Stimulated activated CD4-positive, alpha-beta T cell treated with anti-CD3 and anti-CD28 coated beads, Interleukin-12 subunit alpha, Interleukin-12 subunit beta, amount 100 ng/mL, for 48 hours (primary cell): ENCODE results near the gene MAPK8IP3.

ENCODE experiments used
- DNase-seq, 3 donors: peaks; one replicate each; pipeline ENCODE4 v3.0.0-alpha.2; 2020; ENCODE audit warnings: low read depth in 2 of 3, low spot score in 1 of 3

The MAPK8IP3 gene

DNA sequence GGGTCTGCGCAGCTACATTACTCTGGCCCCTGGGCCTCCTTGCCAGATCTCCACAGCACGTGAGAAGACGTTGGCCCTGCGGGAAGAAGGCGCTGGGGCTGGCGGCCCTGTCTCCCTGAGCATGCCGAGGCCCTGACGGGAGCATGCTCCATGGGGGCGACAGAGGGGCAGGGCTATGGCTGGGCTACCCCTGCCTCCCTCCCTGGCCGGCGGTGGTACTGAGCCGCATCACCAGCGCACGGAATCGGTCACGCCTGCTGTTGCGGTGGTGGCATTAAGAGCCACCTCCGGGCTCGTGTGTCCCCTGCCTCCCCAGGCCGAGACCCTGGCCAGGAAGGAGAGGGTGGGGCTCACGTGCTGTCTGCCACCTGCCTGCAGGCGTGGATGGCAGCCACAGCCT lies 28.1 kb downstream of the MAPK8IP3 start:
- no peak for DNase-seq

DNA sequence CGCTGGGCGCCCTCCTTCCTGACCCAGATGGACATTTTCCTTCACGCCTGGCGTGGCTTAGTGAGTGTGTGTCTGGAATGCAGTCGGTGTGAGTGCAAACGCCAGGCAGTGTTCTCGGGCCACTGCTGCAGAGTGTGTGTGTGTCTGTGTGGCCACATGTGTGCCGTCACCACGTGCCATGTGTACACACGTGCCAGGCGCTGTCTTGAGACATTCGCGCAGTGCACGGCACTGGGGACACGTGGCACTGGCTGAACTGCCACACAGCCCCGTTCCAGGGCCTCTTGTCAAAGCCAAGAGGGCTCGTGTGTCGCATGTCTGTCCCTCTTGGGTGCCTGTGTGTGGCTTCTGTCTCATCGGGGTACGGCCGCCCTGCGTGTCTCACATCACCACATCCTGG lies 28.8 kb downstream of the MAPK8IP3 start:
- DNase-seq = no peak

DNA sequence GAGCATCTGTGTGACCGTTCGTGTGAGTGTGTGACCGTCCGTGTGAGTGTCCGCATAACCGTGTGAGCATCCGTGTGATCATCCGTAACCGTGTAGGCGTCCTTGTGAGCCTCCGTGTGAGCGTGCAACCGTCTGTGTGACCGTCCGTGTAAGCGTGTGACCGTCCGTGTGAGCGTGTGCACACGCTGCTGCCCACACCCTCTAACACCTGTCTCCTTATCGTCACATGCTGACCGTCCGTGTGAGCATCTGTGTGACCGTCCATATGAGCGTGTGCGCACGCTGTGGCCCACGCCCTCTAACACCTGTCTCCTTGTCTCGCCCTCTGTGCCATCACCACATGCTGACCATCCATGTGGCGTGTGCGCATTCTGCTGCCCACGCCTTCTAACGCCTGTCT lies 34.2 kb downstream of the MAPK8IP3 start:
- DNase-seq = no peak

DNA sequence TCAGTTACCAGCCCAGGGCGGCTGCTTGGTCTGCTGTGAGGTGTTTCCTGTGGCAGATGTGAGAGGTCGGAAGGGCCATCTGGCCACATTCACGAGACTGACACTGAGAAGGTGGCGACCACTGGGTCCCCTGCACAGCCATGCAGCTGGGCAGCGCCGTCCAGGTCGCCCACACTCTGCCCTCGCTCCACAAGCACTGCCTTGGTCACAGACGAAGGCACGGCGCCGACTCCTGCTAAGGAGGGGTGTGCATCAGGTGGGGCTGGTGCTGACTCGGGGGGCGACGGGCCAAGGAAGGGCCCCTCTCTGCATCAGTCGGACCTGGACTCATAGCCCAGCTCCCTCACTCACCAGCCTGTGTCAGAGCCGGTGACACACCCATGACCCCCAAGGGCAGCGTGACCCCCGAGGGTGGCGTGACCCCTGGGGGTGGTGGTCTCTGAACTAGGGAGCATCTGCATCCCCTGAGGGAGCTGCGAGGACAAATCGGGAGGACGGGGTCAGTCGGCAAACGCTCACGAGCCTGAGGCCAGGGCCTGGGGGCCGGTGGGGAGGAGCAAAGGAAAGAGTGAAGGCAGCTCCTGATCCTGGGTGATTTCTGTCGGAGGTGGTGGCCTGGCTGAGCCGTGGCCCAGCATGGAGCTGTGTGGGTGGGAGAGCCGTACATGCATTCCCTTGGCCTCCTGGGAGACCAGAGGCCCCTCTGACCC lies 34.9 kb downstream of the MAPK8IP3 start:
- no peak for DNase-seq

DNA sequence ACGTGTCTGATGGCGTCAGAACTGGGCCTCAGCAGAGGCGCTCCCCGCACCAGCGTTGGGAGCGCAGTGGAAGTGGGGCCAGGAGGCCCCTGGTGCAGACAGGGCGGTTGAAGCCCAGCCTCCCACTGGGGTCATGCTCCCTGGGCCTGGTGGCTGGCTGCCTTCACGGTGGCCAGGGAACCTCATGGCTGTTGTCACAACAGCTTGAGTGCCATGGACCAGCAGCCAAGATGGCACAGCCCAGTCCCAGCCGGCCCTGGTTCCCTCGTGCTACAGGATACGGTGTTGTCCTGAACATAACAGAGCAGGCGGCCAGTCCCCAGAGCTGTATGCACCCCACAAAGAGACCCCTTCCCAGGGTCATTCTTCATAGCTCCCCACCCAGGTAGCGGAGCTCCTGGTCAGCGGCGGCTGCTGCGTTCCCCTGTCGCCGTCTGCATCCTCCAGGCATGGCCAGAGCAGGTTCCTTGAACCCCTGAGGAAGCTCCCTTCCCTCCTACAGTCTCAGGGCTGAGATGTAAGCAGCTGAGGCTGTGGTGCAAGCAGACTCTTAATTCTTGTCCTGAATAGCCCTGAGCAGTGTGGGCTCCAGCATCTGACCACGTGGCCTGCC lies 35.7 kb downstream of the MAPK8IP3 start:
- DNase-seq = no peak

- no peak for DNase-seq
Observed at GRCh38 chr16:1743376-1744337, 37.7 kb downstream of the MAPK8IP3 start.

- no peak for DNase-seq
Observed at GRCh38 chr16:1744338-1744840, 38.4 kb downstream of the MAPK8IP3 start.

GRCh38 chr16:1745181-1745899 lies 39.3 kb downstream of the MAPK8IP3 start:
- no peak for DNase-seq

- no peak for DNase-seq
Observed at GRCh38 chr16:1745900-1746692, 40.1 kb downstream of the MAPK8IP3 start.

DNA sequence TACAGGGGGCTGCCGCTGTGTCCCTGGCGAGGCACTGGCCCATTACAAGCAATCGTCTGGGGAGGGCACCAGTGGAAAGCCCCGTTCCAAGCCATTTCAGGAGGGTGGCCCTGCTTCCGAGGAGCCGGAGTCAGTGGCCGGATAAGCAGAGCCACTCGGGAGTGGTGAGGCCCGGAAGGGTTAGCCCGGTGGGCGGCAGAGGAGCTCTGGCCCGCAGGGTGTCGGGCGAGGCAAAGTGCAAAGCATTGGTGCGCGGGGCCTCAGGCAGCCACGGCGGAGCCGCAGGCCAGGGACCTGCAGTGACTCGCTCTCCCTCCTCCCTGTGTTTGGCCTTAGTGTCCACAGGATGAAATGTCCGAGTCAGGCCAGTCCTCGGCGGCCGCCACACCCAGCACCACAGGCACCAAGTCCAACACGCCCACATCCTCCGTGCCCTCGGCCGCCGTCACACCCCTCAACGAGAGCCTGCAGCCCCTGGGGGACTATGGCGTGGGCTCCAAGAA lies 40.7 kb downstream of the MAPK8IP3 start:
- no peak for DNase-seq

DNA sequence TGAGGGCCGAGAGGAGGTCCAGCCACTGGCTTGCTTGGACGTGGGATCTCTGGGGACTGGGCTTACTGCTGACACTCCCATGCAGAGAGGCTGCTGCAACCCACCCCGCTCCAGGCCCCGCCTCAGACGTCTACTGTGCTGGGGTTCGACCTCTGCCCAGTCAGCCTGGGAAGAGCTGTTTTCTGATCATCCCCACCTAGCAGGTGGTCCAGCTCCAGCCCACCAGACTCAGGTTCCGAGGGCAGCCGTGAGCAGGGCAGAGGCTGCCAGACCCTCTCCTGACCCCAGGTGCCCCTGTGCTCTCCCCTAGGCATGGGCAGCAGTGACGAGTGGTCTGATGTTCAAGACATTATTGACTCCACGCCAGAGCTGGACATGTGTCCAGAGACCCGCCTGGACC lies 41.9 kb downstream of the MAPK8IP3 start:
- no peak for DNase-seq

GRCh38 chr16:1749152-1750117 lies 43.4 kb downstream of the MAPK8IP3 start:
- DNase-seq = no peak

DNA sequence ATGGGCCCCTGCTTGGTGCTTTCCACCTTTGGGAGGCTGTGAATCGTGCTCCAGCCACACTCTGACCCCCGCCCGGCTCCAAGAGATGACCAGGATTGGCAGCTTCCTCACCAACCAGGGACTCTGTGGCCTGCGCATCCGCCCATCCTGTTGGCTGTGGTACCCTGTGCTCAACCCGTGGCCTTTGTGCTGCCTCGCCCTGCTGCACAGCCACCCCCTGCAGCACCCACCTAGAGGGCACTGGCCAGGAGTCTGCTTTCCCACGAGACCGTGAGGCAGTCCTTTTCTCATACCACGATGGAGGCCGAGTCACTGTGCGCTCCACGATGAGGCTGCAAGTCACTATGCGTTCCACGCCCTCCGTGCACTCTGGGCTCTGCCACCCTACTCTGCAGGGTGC lies 46.0 kb downstream of the MAPK8IP3 start:
- DNase-seq = no peak

- DNase-seq = no peak
Observed at GRCh38 chr16:1752853-1753252, 46.9 kb downstream of the MAPK8IP3 start.

- no peak for DNase-seq
Observed at GRCh38 chr16:1754204-1754603, 48.2 kb downstream of the MAPK8IP3 start.

- DNase-seq = no peak
Observed at GRCh38 chr16:1757714-1758461, 51.9 kb downstream of the MAPK8IP3 start.

DNA sequence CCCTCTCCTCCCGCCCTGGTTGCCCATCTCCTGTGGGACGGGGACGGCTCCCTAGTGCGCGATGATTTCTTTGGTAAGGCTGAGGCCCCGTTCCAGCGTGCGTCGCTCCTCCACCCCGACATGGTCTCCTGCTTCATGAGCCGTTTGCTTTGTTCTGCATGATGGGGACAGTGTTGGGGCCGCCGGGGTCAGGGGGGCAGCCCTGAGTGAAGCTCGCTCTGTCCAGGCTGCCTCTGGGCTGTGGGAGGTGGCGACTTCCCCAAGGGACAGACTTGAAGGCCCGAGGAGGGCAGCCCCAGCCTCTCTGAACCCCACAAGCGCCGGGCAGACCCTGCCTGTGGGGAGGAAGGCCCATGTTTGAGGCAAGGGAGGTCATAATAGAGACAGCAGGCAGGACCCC lies 52.9 kb downstream of the MAPK8IP3 start:
- DNase-seq = no peak

DNA sequence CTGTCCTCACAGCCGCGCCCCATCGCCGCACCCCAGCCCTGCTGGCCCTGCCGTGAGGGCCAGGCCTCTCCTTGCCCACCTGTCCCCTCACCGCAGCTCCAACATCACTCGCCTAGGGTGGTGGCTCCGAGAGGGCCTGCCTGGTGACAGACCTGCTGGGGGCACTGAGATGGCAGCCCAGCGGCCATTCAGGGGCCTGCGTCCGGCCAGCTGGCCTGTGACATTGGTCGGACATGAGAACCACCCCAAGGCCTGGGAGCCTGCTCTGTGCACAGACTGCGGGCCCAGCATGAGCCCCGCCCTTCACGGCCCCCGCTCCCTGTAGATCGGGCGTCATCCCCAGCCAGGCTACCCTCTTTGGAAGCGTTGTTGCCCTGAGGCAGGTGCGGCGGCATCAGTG lies 53.5 kb downstream of the MAPK8IP3 start:
- DNase-seq = no peak
